GM19193 (cell line): Measurements from ENCODE around the gene NEU3.
A peak's percentile ranks its signal among the peaks of the same experiment; 100 is the strongest.

Experiments
- POLR2A ChIP-seq: IDR thresholded peaks from 4 replicates; pipeline ENCODE4 v1.6.1; 2011; ENCODE audit not compliant: insufficient read depth, insufficient read length; ENCODE audit errors: extremely low read depth

The NEU3 gene

GRCh38 chr11:74988541-74989259 is at the start of gene NEU3:
NEU3 (plus strand) TSS chr11:74988933; CDS start chr11:74989061, 128 bp downstream.
- TF ChIP-seq POLR2A: peak; percentile 84

GRCh38 chr11:74941492-74941891 is 47.2 kb upstream of the NEU3 start:
- no peak for TF ChIP-seq POLR2A

GRCh38 chr11:74942073-74942759 is 46.5 kb upstream of the NEU3 start:
- no peak for TF ChIP-seq POLR2A

GRCh38 chr11:74948546-74948897 is 40.2 kb upstream of the NEU3 start:
- no peak for TF ChIP-seq POLR2A

GRCh38 chr11:74948898-74949752 is 39.6 kb upstream of the NEU3 start, which contains the start of the genes SPCS2 and XRRA1:
SPCS2 (plus strand) TSS chr11:74949266; CDS start chr11:74949286, 20 bp downstream.
XRRA1 (minus strand) TSS chr11:74949091; CDS start chr11:74940878, 8,213 bp downstream.
- peak; percentile 92 for TF ChIP-seq POLR2A

GRCh38 chr11:74949753-74950137 is 39.0 kb upstream of the NEU3 start:
- TF ChIP-seq POLR2A: no peak

GRCh38 chr11:74950374-74950969 is 38.3 kb upstream of the NEU3 start:
- TF ChIP-seq POLR2A: no peak

- no peak for TF ChIP-seq POLR2A
Observed at GRCh38 chr11:74951226-74951625, 37.5 kb upstream of the NEU3 start.

- TF ChIP-seq POLR2A: no peak
Observed at GRCh38 chr11:74952752-74953151, 36.0 kb upstream of the NEU3 start.

GRCh38 chr11:74953451-74953850 is 35.3 kb upstream of the NEU3 start:
- no peak for TF ChIP-seq POLR2A

GRCh38 chr11:74954199-74954598 is 34.5 kb upstream of the NEU3 start:
- TF ChIP-seq POLR2A: no peak

- no peak for TF ChIP-seq POLR2A
Observed at GRCh38 chr11:74956397-74957015, 32.2 kb upstream of the NEU3 start.

- TF ChIP-seq POLR2A: no peak
Observed at GRCh38 chr11:74957937-74958629, 30.6 kb upstream of the NEU3 start.

GRCh38 chr11:74966651-74967050 is 22.1 kb upstream of the NEU3 start:
- no peak for TF ChIP-seq POLR2A
